Measurements from ENCODE around the gene SMCO4. TPM values are rescaled to one million over a fixed set of nuclear protein-coding genes. Genes with fewer than 3 reads are reported as not detected.

The SMCO4 gene
- total RNA-seq, 2 experiments from 2014 or later, result 37.5 to 62.6 TPM

DNA sequence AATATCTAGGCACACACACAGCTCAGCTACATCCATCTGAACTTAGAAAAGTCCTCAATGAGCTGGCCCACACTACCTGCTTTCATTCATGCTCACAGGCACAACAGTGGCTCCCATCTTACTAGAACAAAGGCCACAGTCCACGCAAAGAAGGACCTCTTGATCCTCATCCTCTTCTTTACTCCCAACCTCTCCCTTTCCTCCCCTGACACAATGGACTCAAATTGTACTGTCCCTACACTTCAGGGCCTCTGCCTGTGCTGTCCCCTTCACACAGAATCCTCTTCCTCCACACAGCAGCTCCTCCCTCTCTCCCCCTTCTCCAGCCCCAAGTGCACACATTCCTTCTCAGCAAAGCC is 12.7 kb downstream of the SMCO4 start:
- peaks cover 85% of the 10 kb centered on the region for H3K4me1 Mint-ChIP-seq
- no peak for ATAC-seq

DNA sequence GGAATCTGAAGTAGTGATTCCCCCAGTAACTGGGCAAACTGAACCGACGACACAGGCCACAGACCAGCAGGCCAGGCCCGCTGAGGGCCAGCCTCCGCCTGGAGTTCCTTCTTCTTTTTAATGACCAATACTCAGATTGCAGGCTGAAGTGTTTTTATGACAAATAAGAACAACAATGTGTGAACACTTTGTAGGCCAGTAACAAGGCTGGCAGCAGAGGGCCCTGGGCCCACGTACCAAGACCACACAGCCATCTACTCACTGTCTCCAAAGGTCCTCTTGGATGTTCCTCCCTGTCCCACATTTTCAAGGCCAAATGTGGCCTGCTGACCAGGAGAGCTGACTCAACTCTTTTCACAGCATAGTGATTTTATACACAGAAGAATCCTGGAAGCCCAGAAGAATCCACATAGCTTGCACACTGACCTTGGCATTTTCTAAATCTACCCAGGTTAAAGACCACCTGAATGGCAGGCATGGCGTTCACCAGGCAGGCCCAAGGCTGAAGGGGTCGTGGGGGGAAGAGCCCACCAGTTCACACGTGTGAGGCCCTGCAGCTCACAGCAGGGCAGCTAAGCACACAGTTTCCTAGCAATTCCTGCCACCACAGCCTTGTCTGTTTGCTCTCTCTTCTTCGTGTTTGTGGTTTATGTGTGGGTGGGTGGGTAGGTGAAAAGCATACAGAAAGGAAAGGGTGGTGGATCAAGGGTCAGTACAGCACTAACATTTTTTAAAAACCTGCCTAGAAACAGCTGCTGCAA is 13.3 kb downstream of the SMCO4 start:
- peak overlapping the region; percentile 3 for H3K4me3 Mint-ChIP-seq
- H3K27me3 Mint-ChIP-seq, result no peaks in the 10 kb centered on the region
- peak; percentile 28 for ATAC-seq
- no peaks in the 10 kb centered on the region for H3K9me3 Mint-ChIP-seq (ENCODE audit: low read depth)
- peaks cover 85% of the 10 kb centered on the region for H3K4me1 Mint-ChIP-seq
- H3K36me3 Mint-ChIP-seq, result peaks cover 7% of the 10 kb centered on the region
- CTCF ChIA-PET, result interaction anchor here (1.1 to 5.5 kb wide), 4 partner anchors 12 to 83 kb away, joined by 3 to 29 read pairs (median 10); no protein-coding TSS in a partner anchor
- DNase-seq, result peak; percentile 61
- peak overlapping the region; percentile 83 for H3K27ac Mint-ChIP-seq

More for the DNA sequence above, 12.7 kb downstream of the SMCO4 start:
- Mint-ChIP-seq H3K27ac (peak overlapping the region; percentile 83), H3K36me3 (peaks cover 7% of the 10 kb centered on the region), H3K27me3 (no peaks in the 10 kb centered on the region), H3K4me3 (peak overlapping the region; percentile 3), H3K9me3 (ENCODE audit: low read depth) (no peaks in the 10 kb centered on the region)
- no peak for DNase-seq
- CTCF ChIA-PET, result interaction anchor here (1.3 to 5.5 kb wide), 3 partner anchors 11 to 19 kb away, joined by 3 to 29 read pairs (median 16); no protein-coding TSS in a partner anchor

DNA sequence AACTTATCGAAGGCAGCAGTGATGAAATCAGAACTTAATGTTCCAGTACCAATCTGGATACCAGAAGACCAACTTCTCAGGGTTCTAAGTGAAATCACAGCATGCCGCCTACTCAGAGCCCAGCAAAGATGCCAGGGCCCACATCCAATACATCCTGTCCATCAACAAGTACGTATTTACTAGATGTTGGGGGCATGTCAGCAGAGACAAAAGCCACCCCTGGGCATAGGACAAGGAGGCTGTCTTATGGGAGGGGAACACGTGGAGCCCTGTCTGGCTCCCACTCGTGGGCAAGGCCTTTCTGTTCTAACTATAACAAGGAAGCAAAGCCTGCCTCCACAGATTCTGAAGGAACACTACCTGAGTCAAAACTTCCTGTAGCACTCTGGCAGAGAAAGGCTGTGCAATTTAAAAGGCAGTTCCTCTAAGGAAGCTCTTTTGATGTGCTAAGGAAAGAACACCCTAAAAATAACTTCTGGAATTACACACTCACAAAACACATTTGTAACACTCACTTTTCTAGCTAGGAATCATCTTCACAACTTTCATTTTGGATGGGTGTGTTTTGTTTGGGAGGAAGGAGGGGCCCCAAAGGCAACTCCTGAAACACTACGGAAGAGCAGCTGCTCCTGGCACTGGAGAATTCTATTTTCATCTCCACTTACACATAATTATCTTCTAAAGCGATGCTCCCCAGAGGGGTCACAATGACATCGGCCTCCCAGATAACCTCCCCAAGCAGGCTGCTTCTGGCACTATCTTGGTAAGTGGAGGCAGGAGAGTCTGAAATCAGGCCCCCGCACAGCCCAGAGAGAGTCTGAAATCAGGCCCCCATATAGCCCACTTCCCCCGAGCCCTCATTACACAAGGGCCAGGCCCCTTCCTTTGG is 14.2 kb downstream of the SMCO4 start:
- ATAC-seq, result no peak
- Mint-ChIP-seq H3K27ac (peak overlapping the region; percentile 71), H3K9me3 (ENCODE audit: low read depth) (no peaks in the 10 kb centered on the region), H3K4me3 (no peak overlapping the region), H3K36me3 (peaks cover 7% of the 10 kb centered on the region), H3K4me1 (peaks cover 90% of the 10 kb centered on the region), H3K27me3 (no peaks in the 10 kb centered on the region)
- no peak for DNase-seq
- CTCF ChIA-PET, result interaction anchor here (1.1 to 5.5 kb wide), 2 partner anchors 13 to 84 kb away, joined by 3 to 29 read pairs; no protein-coding TSS in a partner anchor

- peak overlapping the region; percentile 71 for H3K27ac Mint-ChIP-seq
- no peaks in the 10 kb centered on the region for H3K27me3 Mint-ChIP-seq
- H3K36me3 Mint-ChIP-seq, result peaks cover 10% of the 10 kb centered on the region
- ATAC-seq (no peak), DNase-seq (no peak)
- H3K9me3 Mint-ChIP-seq (ENCODE audit: low read depth), result no peaks in the 10 kb centered on the region
- H3K4me3 Mint-ChIP-seq, result no peak overlapping the region
- CTCF ChIA-PET, result no interaction called here
- peaks cover 93% of the 10 kb centered on the region for H3K4me1 Mint-ChIP-seq
Observed at GRCh38 chr11:93528252-93528651, 14.9 kb downstream of the SMCO4 start.

GRCh38 chr11:93526641-93527583 is 16.3 kb downstream of the SMCO4 start:
- Mint-ChIP-seq H3K27me3 (no peaks in the 10 kb centered on the region), H3K36me3 (peaks cover 12% of the 10 kb centered on the region), H3K27ac (peak overlapping the region; percentile 79), H3K9me3 (ENCODE audit: low read depth) (no peaks in the 10 kb centered on the region), H3K4me3 (peak overlapping the region; percentile 6), H3K4me1 (peaks cover 91% of the 10 kb centered on the region)
- CTCF ChIA-PET, result interaction anchor here (1.0 to 1.9 kb wide), 4 partner anchors 12 to 16 kb away, joined by 3 to 8 read pairs (median 4); no protein-coding TSS in a partner anchor
- peak; percentile 51 for DNase-seq
- peak; percentile 18 for ATAC-seq

DNA sequence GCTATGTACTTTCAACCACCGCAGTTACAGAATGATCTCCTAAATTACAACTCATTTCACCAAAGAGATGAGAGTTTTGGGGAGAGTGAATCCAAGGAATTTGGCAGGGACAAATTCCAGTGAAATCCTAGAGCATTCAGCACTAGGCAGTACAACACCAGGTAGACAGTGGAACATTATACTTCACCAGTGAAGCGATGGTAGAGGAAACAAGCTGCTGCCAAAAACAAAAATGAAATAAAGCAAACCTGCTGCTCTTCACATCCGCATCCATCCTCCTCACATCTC is 16.9 kb downstream of the SMCO4 start:
- Mint-ChIP-seq H3K36me3 (peaks cover 10% of the 10 kb centered on the region), H3K9me3 (ENCODE audit: low read depth) (no peaks in the 10 kb centered on the region), H3K27ac (peak overlapping the region; percentile 79), H3K27me3 (no peaks in the 10 kb centered on the region), H3K4me3 (no peak overlapping the region), H3K4me1 (peaks cover 91% of the 10 kb centered on the region)
- no peak for ATAC-seq
- CTCF ChIA-PET, result interaction anchor here (0.6 to 2.7 kb wide), 5 partner anchors 10 to 998 kb away, joined by 3 to 8 read pairs (median 4); no protein-coding TSS in a partner anchor
- DNase-seq, result peak; percentile 28

DNA sequence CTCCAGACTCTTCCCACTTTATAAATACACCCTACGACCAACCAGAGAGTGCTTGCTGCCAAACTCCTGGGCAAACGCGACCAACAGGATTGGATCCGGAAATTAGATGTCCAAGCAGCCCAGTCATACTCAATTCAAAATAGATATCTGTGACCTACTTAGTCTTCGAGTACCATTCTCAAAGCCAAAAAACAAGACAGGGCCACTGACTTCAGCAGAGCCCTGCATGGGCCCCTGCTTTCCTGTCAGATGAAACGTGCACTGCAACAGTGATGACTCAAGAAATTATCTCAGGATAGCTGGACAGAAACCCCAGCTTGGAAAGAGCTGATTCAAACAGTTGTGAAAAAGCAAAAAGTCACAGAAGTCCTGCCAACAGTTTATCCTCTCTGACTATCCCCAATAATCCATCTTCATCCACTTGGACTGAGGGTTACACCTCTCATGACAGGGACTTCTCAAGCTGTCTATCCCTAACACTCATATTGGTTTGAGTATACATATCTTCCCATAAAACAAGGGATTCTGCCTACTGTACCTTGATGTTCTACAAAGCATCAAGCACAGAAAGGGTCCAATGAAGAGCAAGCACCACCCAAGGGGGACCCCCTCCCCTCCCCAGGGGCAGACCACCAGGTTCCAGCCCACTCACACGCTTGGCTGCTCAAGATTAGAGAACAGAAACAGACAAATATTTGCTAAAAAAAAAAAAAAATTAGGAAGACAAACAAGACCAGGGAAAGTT is 17.4 kb downstream of the SMCO4 start:
- Mint-ChIP-seq H3K27ac (peak overlapping the region; percentile 79), H3K27me3 (no peaks in the 10 kb centered on the region), H3K4me1 (peaks cover 91% of the 10 kb centered on the region), H3K9me3 (ENCODE audit: low read depth) (no peaks in the 10 kb centered on the region), H3K36me3 (peaks cover 7% of the 10 kb centered on the region), H3K4me3 (peak overlapping the region; percentile 26)
- DNase-seq (peak; percentile 44), ATAC-seq (peak; percentile 18)
- CTCF ChIA-PET, result interaction anchor here (0.6 to 2.7 kb wide), 5 partner anchors 11 to 999 kb away, joined by 3 to 8 read pairs (median 3); no protein-coding TSS in a partner anchor

DNA sequence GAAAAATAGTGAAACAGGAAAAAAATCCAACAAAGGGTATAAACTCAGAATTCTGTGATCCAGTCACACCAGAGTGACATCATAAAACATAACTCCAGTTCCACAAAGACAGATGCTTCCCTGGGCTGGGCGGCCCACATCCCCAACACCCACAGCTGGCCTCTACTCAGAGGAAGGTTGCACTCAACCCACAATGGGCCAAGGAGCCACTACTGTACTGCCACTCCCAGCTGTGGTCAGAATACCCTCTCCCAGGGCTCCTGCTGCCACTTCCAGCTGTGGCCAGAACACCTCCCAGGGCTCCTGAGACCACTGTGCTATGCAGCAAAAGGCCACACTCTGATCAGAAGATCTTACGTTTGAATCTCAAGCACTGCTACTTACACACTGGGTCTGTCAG is 18.3 kb downstream of the SMCO4 start:
- H3K27me3 Mint-ChIP-seq, result no peaks in the 10 kb centered on the region
- H3K27ac Mint-ChIP-seq, result peak overlapping the region; percentile 79
- peak overlapping the region; percentile 27 for H3K4me3 Mint-ChIP-seq
- H3K9me3 Mint-ChIP-seq (ENCODE audit: low read depth), result no peaks in the 10 kb centered on the region
- H3K4me1 Mint-ChIP-seq, result peaks cover 91% of the 10 kb centered on the region
- no peak for DNase-seq
- no peak for ATAC-seq
- CTCF ChIA-PET, result interaction anchor here (0.9 to 2.7 kb wide), 2 partner anchors 12 to 18 kb away, joined by 3 to 8 read pairs; no protein-coding TSS in a partner anchor
- peaks cover 7% of the 10 kb centered on the region for H3K36me3 Mint-ChIP-seq

DNA sequence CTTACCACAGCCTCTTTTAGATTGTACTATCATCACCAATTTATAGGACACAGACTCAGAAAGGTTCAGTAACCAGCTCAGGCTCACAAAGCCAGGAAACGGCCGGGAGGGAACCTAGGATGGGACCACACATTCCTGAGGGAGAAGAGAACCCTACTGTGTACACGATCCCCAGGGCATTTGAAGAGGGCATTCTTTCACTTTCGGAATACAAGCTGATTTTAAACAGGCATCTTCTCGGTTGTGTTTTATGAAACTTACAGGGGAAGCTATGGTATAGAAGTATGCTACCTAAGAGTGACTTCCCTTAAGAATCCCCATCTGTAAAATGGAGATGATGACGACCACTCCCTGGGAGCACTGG is 19.0 kb downstream of the SMCO4 start:
- ATAC-seq, result no peak
- peaks cover 91% of the 10 kb centered on the region for H3K4me1 Mint-ChIP-seq
- H3K27ac Mint-ChIP-seq, result peak overlapping the region; percentile 79
- peak overlapping the region; percentile 27 for H3K4me3 Mint-ChIP-seq
- H3K36me3 Mint-ChIP-seq, result peaks cover 7% of the 10 kb centered on the region
- no peaks in the 10 kb centered on the region for H3K27me3 Mint-ChIP-seq
- no peak for DNase-seq
- CTCF ChIA-PET, result interaction anchor here (2.7 kb wide), 1 partner anchor 12 kb away, joined by 8 read pairs; no protein-coding TSS in a partner anchor
- no peaks in the 10 kb centered on the region for H3K9me3 Mint-ChIP-seq (ENCODE audit: low read depth)

- no peaks in the 10 kb centered on the region for H3K27me3 Mint-ChIP-seq
- no peaks in the 10 kb centered on the region for H3K9me3 Mint-ChIP-seq (ENCODE audit: low read depth)
- peak; percentile 72 for ATAC-seq
- peak overlapping the region; percentile 75 for H3K27ac Mint-ChIP-seq
- peak; percentile 61 for DNase-seq
- peaks cover 11% of the 10 kb centered on the region for H3K36me3 Mint-ChIP-seq
- peak overlapping the region; percentile 28 for H3K4me3 Mint-ChIP-seq
- H3K4me1 Mint-ChIP-seq, result peaks cover 77% of the 10 kb centered on the region
- CTCF ChIA-PET, result interaction anchor here (1.0 to 2.5 kb wide), 3 partner anchors 11 to 22 kb away, joined by 3 to 6 read pairs (median 4); no protein-coding TSS in a partner anchor
Observed at GRCh38 chr11:93520726-93521509, 22.3 kb downstream of the SMCO4 start.

DNA sequence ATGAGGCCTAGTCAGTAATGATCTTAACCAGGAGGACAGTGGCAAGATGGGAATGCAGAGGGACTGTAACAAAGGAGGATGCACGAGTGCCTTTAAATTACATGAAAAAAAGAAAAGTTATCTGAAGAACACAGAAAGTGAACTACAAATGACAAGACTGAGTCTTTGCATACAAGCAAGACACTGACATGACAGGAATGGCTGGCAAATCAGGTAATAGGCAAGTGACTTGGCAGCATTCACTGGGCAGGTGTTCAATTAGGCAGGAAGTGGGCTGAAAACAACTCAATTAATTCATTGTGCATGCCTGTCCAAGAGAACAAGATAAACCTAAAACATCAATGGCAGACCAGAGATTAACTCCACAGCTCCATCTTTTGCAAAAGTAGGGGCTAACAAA is 24.0 kb downstream of the SMCO4 start:
- ATAC-seq, result no peak

More for the DNA sequence above, 24.0 kb downstream of the SMCO4 start:
- H3K27me3 Mint-ChIP-seq, result no peaks in the 10 kb centered on the region
- H3K9me3 Mint-ChIP-seq (ENCODE audit: low read depth), result no peaks in the 10 kb centered on the region
- no peak overlapping the region for H3K27ac Mint-ChIP-seq
- CTCF ChIA-PET, result interaction anchor here (2.5 kb wide), 1 partner anchor 13 kb away, joined by 6 read pairs; no protein-coding TSS in a partner anchor
- peaks cover 63% of the 10 kb centered on the region for H3K4me1 Mint-ChIP-seq
- peaks cover 10% of the 10 kb centered on the region for H3K36me3 Mint-ChIP-seq
- no peak overlapping the region for H3K4me3 Mint-ChIP-seq
- no peak for DNase-seq

All from activated CD8-positive, alpha-beta memory T cell treated with anti-CD3 and anti-CD28 coated beads, Interleukin-2, amount 10 ng/mL, durations not matched to agents 7 days and 5 days (primary cell).